A673 (cell line): ENCODE results near the gene TMTC2. TPM values are rescaled to one million over a fixed set of nuclear protein-coding genes. Genes with fewer than 3 reads are reported as not detected.

ENCODE experiments used
- BruUV-seq: library from RNA; stranded (reverse); fragments of 400-500 nt; replicated peaks from 2 replicates; lab custom pipeline; 2021; lab: Mats Ljungman, UMichigan
- CTCF ChIA-PET: fragments of 300-600 bp; sonication (Branson Sonifier 250); formaldehyde crosslinking; loops from one replicate; lab custom pipeline; 2022; ENCODE audit warnings: antibody characterized with exemption; lab: Charles Lee
- POLR2A ChIA-PET: fragments of 300-600 bp; sonication (Branson Sonifier 250); formaldehyde crosslinking; loops from one replicate; lab custom pipeline; 2022; ENCODE audit warnings: antibody characterized with exemption; ENCODE audit not compliant: low non-redundant PET; lab: Charles Lee
- DNase-seq: peaks from one replicate; pipeline ENCODE4 v3.0.0-alpha.2; 2015; ENCODE audit warnings: low spot score
- H3K27ac ChIP-seq: fragments of 200-600 bp; sonication (generic); 2 replicates; pipeline ENCODE4 v1.5.1; 2016; ENCODE audit warnings: mixed run types, low read depth, mild to moderate bottlenecking, mixed read lengths, antibody characterized with exemption, low read length; ENCODE audit not compliant: poor library complexity, severe bottlenecking
- H3K27me3 ChIP-seq: fragments of 200-600 bp; sonication (generic); replicated peaks from 2 replicates; pipeline ENCODE4 v1.6.1; 2017; ENCODE audit warnings: mixed run types, low read depth, mild to moderate bottlenecking, mixed read lengths, antibody characterized with exemption, low read length; ENCODE audit not compliant: insufficient read depth, poor library complexity
- H3K36me3 ChIP-seq: fragments of 200-600 bp; sonication (generic); 2 replicates; pipeline ENCODE4 v1.6.1; 2016; ENCODE audit warnings: mixed run types, mild to moderate bottlenecking, mixed read lengths, antibody characterized with exemption, low read length; ENCODE audit not compliant: insufficient read depth, poor library complexity, severe bottlenecking
- H3K4me1 ChIP-seq: fragments of 200-600 bp; sonication (generic); 2 replicates; pipeline ENCODE4 v1.6.1; 2017; ENCODE audit warnings: mixed run types, mild to moderate bottlenecking, mixed read lengths, antibody characterized with exemption, low read length; ENCODE audit not compliant: insufficient read depth, poor library complexity, severe bottlenecking
- H3K4me3 ChIP-seq: fragments of 200-600 bp; sonication (generic); 2 replicates; pipeline ENCODE4 v1.5.1; 2016; ENCODE audit warnings: low read depth, mixed run types, mild to moderate bottlenecking, mixed read lengths, low read length; ENCODE audit not compliant: poor library complexity, severe bottlenecking
- H3K9me3 ChIP-seq: fragments of 200-600 bp; sonication (generic); 2 replicates; pipeline ENCODE4 v1.6.1; 2016; ENCODE audit warnings: mixed run types, low read depth, mild to moderate bottlenecking, mixed read lengths, antibody characterized with exemption, low read length; ENCODE audit not compliant: poor library complexity, severe bottlenecking
- EZH2 ChIP-seq: fragments of 200-600 bp; sonication (generic); IDR thresholded peaks from 2 replicates; pipeline ENCODE4 v1.6.1; 2017; ENCODE audit warnings: borderline replicate concordance, low read depth, mild to moderate bottlenecking, mixed read lengths, antibody characterized with exemption, low read length; ENCODE audit not compliant: poor library complexity, severe bottlenecking
- intact Hi-C: fragments of 100-400 bp; cut with micrococcal nuclease; formaldehyde crosslinking; loops from one replicate; pipeline ENCODE4 v1.10.0; 2022; ENCODE audit not compliant: unreplicated experiment
- total RNA-seq: library from RNA; stranded (reverse); gene quantifications from 2 replicates; pipeline ENCODE4 v1.2.3, GENCODE V29; 2021
- TF ChIP-seq, protein P1 (sequence below): fragments of 300-800, 200-600 bp; sonication (generic); conservative IDR thresholded peaks from 2 replicates; pipeline ENCODE4 v1.5.1; 2017; ENCODE audit warnings: low read depth, mild to moderate bottlenecking, antibody characterized with exemption, low read length, moderate library complexity, mixed read lengths

The TMTC2 gene
- total RNA-seq, 1 experiment from 2014 or later = 3.3 TPM

DNA sequence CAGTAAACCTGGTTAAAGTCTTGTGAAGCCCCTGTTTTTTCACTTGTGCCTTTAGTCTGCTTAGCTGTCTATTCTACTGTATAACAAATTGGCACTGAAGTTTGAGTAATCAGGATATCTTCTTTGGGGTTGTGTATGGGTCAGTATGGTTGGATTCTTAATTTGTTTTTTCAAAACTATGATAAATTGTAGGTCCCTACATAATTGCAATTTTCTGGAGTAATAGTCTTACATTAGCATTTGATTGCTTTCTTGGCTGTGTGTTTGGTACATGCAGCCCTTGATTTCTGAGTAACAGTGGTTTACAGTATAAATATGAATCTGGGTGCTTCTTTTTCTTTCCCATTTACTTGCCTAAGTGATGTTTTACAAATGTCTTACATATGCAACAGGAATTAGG lies 186.6 kb downstream of the TMTC2 start:
- no peaks in the 10 kb centered on the region for H3K36me3 ChIP-seq
- no peaks in the 10 kb centered on the region for H3K9me3 ChIP-seq
- no peak for TF ChIP-seq EZH2
- TF ChIP-seq, protein P1, sequence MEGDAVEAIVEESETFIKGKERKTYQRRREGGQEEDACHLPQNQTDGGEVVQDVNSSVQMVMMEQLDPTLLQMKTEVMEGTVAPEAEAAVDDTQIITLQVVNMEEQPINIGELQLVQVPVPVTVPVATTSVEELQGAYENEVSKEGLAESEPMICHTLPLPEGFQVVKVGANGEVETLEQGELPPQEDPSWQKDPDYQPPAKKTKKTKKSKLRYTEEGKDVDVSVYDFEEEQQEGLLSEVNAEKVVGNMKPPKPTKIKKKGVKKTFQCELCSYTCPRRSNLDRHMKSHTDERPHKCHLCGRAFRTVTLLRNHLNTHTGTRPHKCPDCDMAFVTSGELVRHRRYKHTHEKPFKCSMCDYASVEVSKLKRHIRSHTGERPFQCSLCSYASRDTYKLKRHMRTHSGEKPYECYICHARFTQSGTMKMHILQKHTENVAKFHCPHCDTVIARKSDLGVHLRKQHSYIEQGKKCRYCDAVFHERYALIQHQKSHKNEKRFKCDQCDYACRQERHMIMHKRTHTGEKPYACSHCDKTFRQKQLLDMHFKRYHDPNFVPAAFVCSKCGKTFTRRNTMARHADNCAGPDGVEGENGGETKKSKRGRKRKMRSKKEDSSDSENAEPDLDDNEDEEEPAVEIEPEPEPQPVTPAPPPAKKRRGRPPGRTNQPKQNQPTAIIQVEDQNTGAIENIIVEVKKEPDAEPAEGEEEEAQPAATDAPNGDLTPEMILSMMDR = no peak
- H3K27ac ChIP-seq = no peak overlapping the region
- H3K4me1 ChIP-seq = peaks cover 23% of the 10 kb centered on the region
- ChIA-PET POLR2A (interaction anchor here (0.7 kb wide), 1 partner anchor 188 kb away, joined by 7 read pairs; no protein-coding TSS in a partner anchor), CTCF (no interaction called here)
- H3K27me3 ChIP-seq = no peaks in the 10 kb centered on the region
- no peak for DNase-seq
- intact Hi-C loops = no loop called here
- H3K4me3 ChIP-seq = no peak overlapping the region
- no TSS peak for BruUV-seq

DNA sequence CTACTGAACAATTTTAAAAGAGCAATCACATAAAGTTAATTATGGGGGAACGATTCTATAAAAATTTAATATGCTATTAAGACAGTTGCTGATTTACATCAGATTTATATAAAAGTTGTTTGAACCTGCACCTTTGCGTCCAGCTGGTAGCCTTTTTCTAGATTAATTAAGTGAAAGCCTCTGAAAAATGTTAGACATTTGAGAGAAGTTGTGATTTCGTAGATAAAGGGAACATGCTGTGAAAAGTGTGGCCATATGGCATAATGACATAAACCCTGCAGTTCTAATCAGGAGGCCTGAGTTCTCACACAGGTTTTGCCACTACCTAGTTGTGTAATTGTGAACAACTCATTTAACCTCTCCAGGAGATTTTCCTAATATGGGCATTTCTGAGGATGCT lies 187.2 kb downstream of the TMTC2 start:
- Histone ChIP-seq H3K27ac (no peak overlapping the region), H3K27me3 (no peaks in the 10 kb centered on the region), H3K9me3 (no peaks in the 10 kb centered on the region), H3K4me3 (no peak overlapping the region), H3K36me3 (no peaks in the 10 kb centered on the region), H3K4me1 (peaks cover 23% of the 10 kb centered on the region)
- DNase-seq = peak; percentile 25
- no TSS peak for BruUV-seq
- TF ChIP-seq, protein P1 = no peak
- no peak for TF ChIP-seq EZH2
- intact Hi-C loops = no loop called here
- CTCF ChIA-PET = no interaction called here
- POLR2A ChIA-PET = no interaction called here

DNA sequence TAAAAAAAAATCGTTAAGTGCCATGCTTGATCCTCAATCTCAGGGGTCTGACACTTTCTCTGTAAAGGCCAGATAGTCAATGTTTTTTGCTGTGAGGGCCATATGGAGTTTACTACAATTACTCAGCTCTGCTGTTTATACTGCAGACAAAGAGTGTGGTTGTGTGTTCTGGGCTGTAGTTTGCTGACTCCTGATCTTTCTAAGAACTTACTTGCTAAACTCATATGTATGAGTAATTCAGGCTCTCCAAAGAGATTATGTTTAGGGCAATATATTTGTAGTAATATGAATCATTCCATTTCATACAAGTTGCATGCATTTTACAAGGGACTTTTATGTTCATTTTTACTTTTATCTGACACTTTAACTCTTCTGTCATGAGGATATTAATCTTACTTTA lies 188.2 kb downstream of the TMTC2 start:
- no peaks in the 10 kb centered on the region for H3K36me3 ChIP-seq
- H3K27ac ChIP-seq = no peak overlapping the region
- no peak overlapping the region for H3K4me3 ChIP-seq
- intact Hi-C loops = no loop called here
- TF ChIP-seq, protein P1 = no peak
- TF ChIP-seq EZH2 = no peak
- H3K9me3 ChIP-seq = no peaks in the 10 kb centered on the region
- no TSS peak for BruUV-seq
- no peak for DNase-seq
- ChIA-PET CTCF (no interaction called here), POLR2A (no interaction called here)
- no peaks in the 10 kb centered on the region for H3K27me3 ChIP-seq
- H3K4me1 ChIP-seq = peaks cover 21% of the 10 kb centered on the region
